Astrocyte (in vitro differentiated cells and primary cell): Measurements from ENCODE around the gene KRTAP3-1. TPM values are rescaled to one million over a fixed set of nuclear protein-coding genes. Genes with fewer than 3 reads are reported as not detected.

Source experiments
- DNase-seq: peaks from one replicate; pipeline ENCODE4 v3.0.0-alpha.2; 2010; ENCODE audit warnings: low read depth
- FAIRE-seq: peaks from 2 replicates; lab custom pipeline; 2011; peaks lifted over from hg19 to GRCh38; lab: Jason Lieb, UNC
- H2AFZ ChIP-seq: 2 replicates; pipeline ENCODE4 v1.6.0; 2012; ENCODE audit warnings: low read depth, low read length, inconsistent platforms
- H3K27ac ChIP-seq: 2 replicates; pipeline ENCODE4 v1.5.1; 2011; ENCODE audit warnings: low read depth, low read length, inconsistent platforms
- H3K27me3 ChIP-seq: 2 replicates; pipeline ENCODE4 v1.6.0; 2011; ENCODE audit warnings: low read length, inconsistent platforms; ENCODE audit not compliant: insufficient read depth
- H3K36me3 ChIP-seq: 2 replicates; pipeline ENCODE4 v1.5.1; 2011; ENCODE audit warnings: low read length, inconsistent platforms; ENCODE audit not compliant: insufficient read depth
- H3K4me1 ChIP-seq: 2 replicates; pipeline ENCODE4 v1.5.1; 2011; ENCODE audit warnings: low read length, inconsistent platforms; ENCODE audit not compliant: insufficient read depth
- H3K4me2 ChIP-seq: 2 replicates; pipeline ENCODE4 v1.6.0; 2012; ENCODE audit warnings: low read length, inconsistent platforms
- H3K4me3 ChIP-seq: 2 replicates; pipeline ENCODE4 v1.5.1; 2011; ENCODE audit warnings: low read depth, mild to moderate bottlenecking, low read length, inconsistent platforms; ENCODE audit not compliant: insufficient read depth
- H3K79me2 ChIP-seq: 2 replicates; pipeline ENCODE4 v1.6.0; 2012; ENCODE audit warnings: mild to moderate bottlenecking, low read length, inconsistent platforms; ENCODE audit not compliant: insufficient read depth
- H3K9ac ChIP-seq: 2 replicates; pipeline ENCODE4 v1.6.0; 2012; ENCODE audit warnings: mild to moderate bottlenecking, low read length, inconsistent platforms
- H3K9me3 ChIP-seq: 2 replicates; pipeline ENCODE4 v1.5.1; 2012; ENCODE audit warnings: low read depth, mild to moderate bottlenecking, low read length, inconsistent platforms; ENCODE audit not compliant: insufficient read depth
- H4K20me1 ChIP-seq: 2 replicates; pipeline ENCODE4 v1.6.0; 2012; ENCODE audit warnings: low read length, inconsistent platforms; ENCODE audit not compliant: insufficient read depth
- H3K27ac Mint-ChIP-seq: one replicate; pipeline ENCODE4 v1.8.0; 2021; ENCODE audit warnings: mild to moderate bottlenecking, mixed read lengths; ENCODE audit not compliant: unreplicated experiment
- H3K27me3 Mint-ChIP-seq: one replicate; pipeline ENCODE4 v1.8.0; 2021; ENCODE audit warnings: low read depth, mixed read lengths; ENCODE audit not compliant: unreplicated experiment
- H3K36me3 Mint-ChIP-seq: one replicate; pipeline ENCODE4 v1.8.0; 2021; ENCODE audit warnings: low read depth, mixed read lengths; ENCODE audit not compliant: unreplicated experiment
- H3K4me1 Mint-ChIP-seq: one replicate; pipeline ENCODE4 v1.8.0; 2021; ENCODE audit warnings: low read depth, mixed read lengths; ENCODE audit not compliant: unreplicated experiment
- H3K4me3 Mint-ChIP-seq: one replicate; pipeline ENCODE4 v1.8.0; 2021; ENCODE audit warnings: mild to moderate bottlenecking, moderate library complexity, mixed read lengths; ENCODE audit not compliant: unreplicated experiment
- H3K9me3 Mint-ChIP-seq: one replicate; pipeline ENCODE4 v1.8.0; 2021; ENCODE audit warnings: mild to moderate bottlenecking, mixed read lengths; ENCODE audit not compliant: unreplicated experiment
- EZH2 ChIP-seq: IDR thresholded peaks from 2 replicates; pipeline ENCODE4 v1.6.1; 2012; ENCODE audit warnings: mild to moderate bottlenecking, low read length, inconsistent platforms; ENCODE audit not compliant: insufficient read depth
- total RNA-seq: library from RNA; stranded (reverse); gene quantifications from 2 replicates; pipeline ENCODE4 v1.2.1, GENCODE V29; 2021
- TF ChIP-seq, protein P1 (sequence below): IDR thresholded peaks from 2 replicates; pipeline ENCODE4 v1.5.1; 2011; ENCODE audit warnings: low read depth, mild to moderate bottlenecking, inconsistent platforms, low read length, moderate library complexity; ENCODE audit not compliant: insufficient read depth

The KRTAP3-1 gene
- total RNA-seq, 1 donor from 2014 or later = not detected

DNA sequence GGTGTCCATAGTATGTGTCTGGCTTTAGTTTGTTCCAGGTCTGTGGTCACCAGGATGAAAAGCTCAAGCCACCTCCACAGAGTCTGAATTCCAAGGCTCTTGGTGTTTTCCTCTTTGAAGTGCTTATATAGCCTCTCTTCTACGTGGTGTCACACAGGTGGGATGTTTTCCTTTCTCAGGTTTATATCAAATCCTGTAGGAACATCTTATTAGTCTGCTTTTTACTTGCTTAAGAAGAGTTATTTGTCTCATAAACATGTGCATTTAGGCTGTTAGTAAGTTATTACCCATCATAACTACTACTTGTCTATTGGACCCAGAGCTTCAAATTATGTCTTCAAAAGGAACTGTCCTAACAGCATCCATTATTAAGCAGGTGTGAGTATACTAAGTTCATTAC, 42.1 kb downstream of the KRTAP3-1 start, which contains the start of gene KRT39:
TSS of gene KRT39 (minus strand) at position 101 of the 400 bp plus-strand sequence. CDS start at position 9, 92 bp downstream.
- TF ChIP-seq, protein P1, sequence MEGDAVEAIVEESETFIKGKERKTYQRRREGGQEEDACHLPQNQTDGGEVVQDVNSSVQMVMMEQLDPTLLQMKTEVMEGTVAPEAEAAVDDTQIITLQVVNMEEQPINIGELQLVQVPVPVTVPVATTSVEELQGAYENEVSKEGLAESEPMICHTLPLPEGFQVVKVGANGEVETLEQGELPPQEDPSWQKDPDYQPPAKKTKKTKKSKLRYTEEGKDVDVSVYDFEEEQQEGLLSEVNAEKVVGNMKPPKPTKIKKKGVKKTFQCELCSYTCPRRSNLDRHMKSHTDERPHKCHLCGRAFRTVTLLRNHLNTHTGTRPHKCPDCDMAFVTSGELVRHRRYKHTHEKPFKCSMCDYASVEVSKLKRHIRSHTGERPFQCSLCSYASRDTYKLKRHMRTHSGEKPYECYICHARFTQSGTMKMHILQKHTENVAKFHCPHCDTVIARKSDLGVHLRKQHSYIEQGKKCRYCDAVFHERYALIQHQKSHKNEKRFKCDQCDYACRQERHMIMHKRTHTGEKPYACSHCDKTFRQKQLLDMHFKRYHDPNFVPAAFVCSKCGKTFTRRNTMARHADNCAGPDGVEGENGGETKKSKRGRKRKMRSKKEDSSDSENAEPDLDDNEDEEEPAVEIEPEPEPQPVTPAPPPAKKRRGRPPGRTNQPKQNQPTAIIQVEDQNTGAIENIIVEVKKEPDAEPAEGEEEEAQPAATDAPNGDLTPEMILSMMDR = no peak
- no peak for TF ChIP-seq EZH2
- no peaks in the 10 kb centered on the region for H3K27me3 Mint-ChIP-seq
- H2AFZ ChIP-seq = no peak within 1 kb of the TSS
- no peaks in the 10 kb centered on the region for H3K4me1 ChIP-seq
- H4K20me1 ChIP-seq = no peaks in the 10 kb centered on the region
- H3K9me3 ChIP-seq = no peaks in the 10 kb centered on the region
- H3K27ac Mint-ChIP-seq = no peak within 1 kb of the TSS
- H3K4me2 ChIP-seq = no peak within 1 kb of the TSS
- H3K9me3 Mint-ChIP-seq = peaks cover 8% of the 10 kb centered on the region
- FAIRE-seq = no peak
- no peaks in the 10 kb centered on the region for H3K36me3 ChIP-seq
- no peaks in the 10 kb centered on the region for H3K27me3 ChIP-seq
- H3K4me1 Mint-ChIP-seq = no peaks in the 10 kb centered on the region
- no peak within 1 kb of the TSS for H3K4me3 ChIP-seq
- no peaks in the 10 kb centered on the region for H3K79me2 ChIP-seq
- no peak for DNase-seq
- H3K9ac ChIP-seq = no peak within 1 kb of the TSS
- H3K27ac ChIP-seq = no peak within 1 kb of the TSS
- no peak within 1 kb of the TSS for H3K4me3 Mint-ChIP-seq
- H3K36me3 Mint-ChIP-seq = no peaks in the 10 kb centered on the region

DNA sequence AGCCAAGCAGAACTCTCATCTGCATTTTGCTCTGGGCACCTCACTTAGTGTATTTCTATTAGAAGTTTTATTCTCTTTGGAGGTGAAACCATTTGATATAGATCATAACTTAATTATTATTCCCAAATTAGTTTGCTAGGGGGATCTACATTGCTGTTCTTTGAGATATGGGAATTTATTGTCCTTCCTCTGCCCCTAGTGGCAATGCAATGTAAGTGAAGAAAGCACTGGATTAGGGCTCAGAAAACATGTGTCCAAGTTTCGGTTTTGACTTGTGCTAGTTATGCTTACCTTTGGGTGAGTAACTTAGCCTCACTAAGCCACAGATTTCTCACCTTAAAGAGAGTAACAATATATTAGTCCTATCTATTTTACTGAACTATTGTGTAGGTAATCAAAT, 45.1 kb downstream of the KRTAP3-1 start:
- FAIRE-seq = no peak
- Histone ChIP-seq H3K4me3 (no peak overlapping the region), H3K27me3 (no peaks in the 10 kb centered on the region), H3K36me3 (no peaks in the 10 kb centered on the region), H4K20me1 (no peaks in the 10 kb centered on the region), H3K4me1 (no peaks in the 10 kb centered on the region), H3K4me2 (no peak overlapping the region), H3K27ac (no peak overlapping the region), H2AFZ (no peak overlapping the region), H3K9ac (no peak overlapping the region), H3K9me3 (no peaks in the 10 kb centered on the region), H3K79me2 (no peaks in the 10 kb centered on the region)
- Mint-ChIP-seq H3K9me3 (peaks cover 8% of the 10 kb centered on the region), H3K27me3 (no peaks in the 10 kb centered on the region), H3K4me1 (peaks cover 5% of the 10 kb centered on the region), H3K27ac (no peak overlapping the region), H3K36me3 (no peaks in the 10 kb centered on the region), H3K4me3 (no peak overlapping the region)
- DNase-seq = no peak
- TF ChIP-seq EZH2 = no peak
- TF ChIP-seq, protein P1 = peak; percentile 69

DNA sequence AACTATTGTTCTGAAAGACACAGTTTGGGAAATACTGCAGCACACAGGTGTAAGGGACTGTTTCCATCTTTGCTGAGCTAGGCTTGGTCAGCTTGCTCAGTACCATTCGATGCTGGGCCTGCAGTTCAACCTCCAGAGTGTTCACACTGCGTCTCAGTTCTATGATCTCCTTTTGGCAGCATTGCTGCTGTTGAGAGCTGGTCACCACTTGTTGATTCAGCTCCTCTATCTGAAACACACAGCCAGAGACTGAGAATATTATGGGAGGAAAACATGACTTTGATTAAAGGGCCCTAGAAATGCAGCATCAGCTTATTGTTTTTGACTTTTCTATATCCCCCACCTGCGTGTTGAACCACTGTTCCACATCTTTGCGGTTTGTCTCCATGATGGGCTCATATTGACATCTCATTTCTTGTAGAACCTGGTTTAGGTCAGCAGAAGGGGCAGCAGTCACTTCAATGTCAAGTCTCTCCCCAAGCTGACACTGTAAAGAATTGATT, 46.8 kb downstream of the KRTAP3-1 start:
- no peak overlapping the region for H2AFZ ChIP-seq
- no peak overlapping the region for H3K4me3 Mint-ChIP-seq
- no peak overlapping the region for H3K4me2 ChIP-seq
- TF ChIP-seq, protein P1 = no peak
- TF ChIP-seq EZH2 = no peak
- H3K27me3 ChIP-seq = no peaks in the 10 kb centered on the region
- no peaks in the 10 kb centered on the region for H3K36me3 Mint-ChIP-seq
- H3K4me3 ChIP-seq = no peak overlapping the region
- H3K27ac ChIP-seq = no peak overlapping the region
- H4K20me1 ChIP-seq = no peaks in the 10 kb centered on the region
- H3K36me3 ChIP-seq = no peaks in the 10 kb centered on the region
- peaks cover 15% of the 10 kb centered on the region for H3K4me1 ChIP-seq
- DNase-seq (no peak), FAIRE-seq (no peak)
- H3K9me3 ChIP-seq = no peaks in the 10 kb centered on the region
- H3K27ac Mint-ChIP-seq = no peak overlapping the region
- peaks cover 16% of the 10 kb centered on the region for H3K4me1 Mint-ChIP-seq
- no peaks in the 10 kb centered on the region for H3K27me3 Mint-ChIP-seq
- no peak overlapping the region for H3K9ac ChIP-seq
- peaks cover 8% of the 10 kb centered on the region for H3K9me3 Mint-ChIP-seq
- no peaks in the 10 kb centered on the region for H3K79me2 ChIP-seq
